ENCODE data around the gene TBC1D3B.

The TBC1D3B gene

GRCh38 chr17:36133602-36134236, 42.7 kb downstream of the TBC1D3B start:
- no peaks in the 10 kb centered on the region for H3K36me3 Mint-ChIP-seq (ENCODE audit: low read depth)
- no peak for TF ChIP-seq CTCF (IDR thresholded peaks at IDR 0.05; ENCODE audit: unreplicated experiment in 3 of 3)

GRCh38 chr17:36132421-36132831, 44.0 kb downstream of the TBC1D3B start:
- H3K27me3 Mint-ChIP-seq (ENCODE audit: low read depth) = no peaks in the 10 kb centered on the region
- H3K36me3 Mint-ChIP-seq (ENCODE audit: low read depth) = no peaks in the 10 kb centered on the region
- no peak overlapping the region for H3K4me3 Mint-ChIP-seq
- peaks cover 15% of the 10 kb centered on the region for H3K4me1 Mint-ChIP-seq
- H3K27ac Mint-ChIP-seq = peak overlapping the region in 1 of 3 experiments; percentile 64
- no peaks in the 10 kb centered on the region for H3K9me3 Mint-ChIP-seq
- TF ChIP-seq CTCF (IDR thresholded peaks at IDR 0.05; ENCODE audit: unreplicated experiment in 3 of 3) = no peak

More at GRCh38 chr17:36133602-36134236, 42.7 kb downstream of the TBC1D3B start:
- H3K4me3 Mint-ChIP-seq = no peak overlapping the region
- H3K9me3 Mint-ChIP-seq = no peaks in the 10 kb centered on the region
- H3K4me1 Mint-ChIP-seq = peaks cover 15% of the 10 kb centered on the region
- peak overlapping the region; percentile 43 to 79 (median 60) for H3K27ac Mint-ChIP-seq
- H3K27me3 Mint-ChIP-seq (ENCODE audit: low read depth) = no peaks in the 10 kb centered on the region

- no peak overlapping the region for H3K4me3 Mint-ChIP-seq
- H3K27me3 Mint-ChIP-seq (ENCODE audit: low read depth) = no peaks in the 10 kb centered on the region
Observed at GRCh38 chr17:36131931-36132330, 44.5 kb downstream of the TBC1D3B start.

GRCh38 chr17:36131421-36131820, 45.0 kb downstream of the TBC1D3B start:
- H3K27me3 Mint-ChIP-seq (ENCODE audit: low read depth) = no peaks in the 10 kb centered on the region
- H3K4me3 Mint-ChIP-seq = no peak overlapping the region
- H3K4me1 Mint-ChIP-seq = peaks cover 15% of the 10 kb centered on the region
- TF ChIP-seq CTCF (IDR thresholded peaks at IDR 0.05; ENCODE audit: unreplicated experiment in 3 of 3) = no peak
- H3K27ac Mint-ChIP-seq = no peak overlapping the region
- no peaks in the 10 kb centered on the region for H3K9me3 Mint-ChIP-seq
- H3K36me3 Mint-ChIP-seq (ENCODE audit: low read depth) = no peaks in the 10 kb centered on the region

More at GRCh38 chr17:36131931-36132330, 44.5 kb downstream of the TBC1D3B start:
- TF ChIP-seq CTCF (IDR thresholded peaks at IDR 0.05; ENCODE audit: unreplicated experiment in 3 of 3) = no peak
- Mint-ChIP-seq H3K9me3 (no peaks in the 10 kb centered on the region), H3K4me1 (peaks cover 15% of the 10 kb centered on the region), H3K27ac (no peak overlapping the region), H3K36me3 (ENCODE audit: low read depth) (no peaks in the 10 kb centered on the region)

GRCh38 chr17:36130346-36130745, 46.1 kb downstream of the TBC1D3B start:
- H3K36me3 Mint-ChIP-seq (ENCODE audit: low read depth) = no peaks in the 10 kb centered on the region
- H3K4me3 Mint-ChIP-seq = no peak overlapping the region
- H3K27me3 Mint-ChIP-seq (ENCODE audit: low read depth) = no peaks in the 10 kb centered on the region
- H3K9me3 Mint-ChIP-seq = peaks cover 5% of the 10 kb centered on the region
- TF ChIP-seq CTCF (IDR thresholded peaks at IDR 0.05; ENCODE audit: unreplicated experiment in 3 of 3) = no peak
- H3K4me1 Mint-ChIP-seq = peaks cover 15% of the 10 kb centered on the region
- H3K27ac Mint-ChIP-seq = no peak overlapping the region

GRCh38 chr17:36129616-36130015, 46.8 kb downstream of the TBC1D3B start:
- Mint-ChIP-seq H3K27ac (no peak overlapping the region), H3K27me3 (ENCODE audit: low read depth) (no peaks in the 10 kb centered on the region), H3K36me3 (ENCODE audit: low read depth) (no peaks in the 10 kb centered on the region), H3K4me3 (no peak overlapping the region), H3K4me1 (peaks cover 15% of the 10 kb centered on the region), H3K9me3 (peaks cover 5% of the 10 kb centered on the region)
- no peak for TF ChIP-seq CTCF (IDR thresholded peaks at IDR 0.05; ENCODE audit: unreplicated experiment in 3 of 3)
